Activated naive CD4-positive, alpha-beta T cell (primary cell): ENCODE results near the gene TCFL5.
"Not testable (repeated sequence)": the region's sequence is repeated elsewhere in the genome, so short reads cannot be mapped to it uniquely, and the experiment has no call there.

Experiments used
- DNase-seq, 4 experiments: peaks; one replicate each; lab custom pipeline; 2025; lab: John Stamatoyannopoulos, UW

Gene TCFL5

GRCh38 chr20:62855120-62855519 is 6.5 kb downstream of the TCFL5 start:
- DNase-seq = no peak

GRCh38 chr20:62854121-62854520 is 7.5 kb downstream of the TCFL5 start:
- no peak for DNase-seq

GRCh38 chr20:62853304-62853703 is 8.3 kb downstream of the TCFL5 start:
- DNase-seq = not testable (repeated sequence)

- no peak for DNase-seq
Observed at GRCh38 chr20:62852841-62853240, 8.8 kb downstream of the TCFL5 start.

- no peak for DNase-seq
Observed at GRCh38 chr20:62852196-62852595, 9.4 kb downstream of the TCFL5 start.

- no peak for DNase-seq
Observed at GRCh38 chr20:62850333-62850974, 11.2 kb downstream of the TCFL5 start.

- no peak for DNase-seq
Observed at GRCh38 chr20:62849431-62849830, 12.2 kb downstream of the TCFL5 start.

GRCh38 chr20:62848917-62849316 is 12.7 kb downstream of the TCFL5 start:
- not testable (repeated sequence) for DNase-seq

- no peak for DNase-seq
Observed at GRCh38 chr20:62846166-62846890, 15.3 kb downstream of the TCFL5 start.

GRCh38 chr20:62845416-62846160 is 16.0 kb downstream of the TCFL5 start:
- DNase-seq = no peak

GRCh38 chr20:62844182-62844581 is 17.4 kb downstream of the TCFL5 start:
- no peak for DNase-seq

GRCh38 chr20:62843656-62844055 is 18.0 kb downstream of the TCFL5 start:
- no peak for DNase-seq

GRCh38 chr20:62841705-62842212 is 19.9 kb downstream of the TCFL5 start:
- no peak for DNase-seq

- DNase-seq = no peak
Observed at GRCh38 chr20:62840244-62841197, 21.1 kb downstream of the TCFL5 start.

- no peak for DNase-seq
Observed at GRCh38 chr20:62839816-62840215, 21.8 kb downstream of the TCFL5 start.

- DNase-seq = no peak
Observed at GRCh38 chr20:62839261-62839660, 22.4 kb downstream of the TCFL5 start.

GRCh38 chr20:62838128-62838891 is 23.3 kb downstream of the TCFL5 start:
- no peak for DNase-seq

GRCh38 chr20:62837790-62838127 is 23.9 kb downstream of the TCFL5 start:
- DNase-seq = no peak

- no peak for DNase-seq
Observed at GRCh38 chr20:62836967-62837490, 24.6 kb downstream of the TCFL5 start.

GRCh38 chr20:62835931-62836861 is 25.4 kb downstream of the TCFL5 start:
- DNase-seq = no peak
